Loucy (cell line): ENCODE data around the gene TXLNB.

ENCODE experiments used
- CTCF ChIP-seq: fragments of 200-600 bp; sonication (generic); conservative IDR thresholded peaks from 2 replicates; pipeline ENCODE4 v1.5.1; 2014; ENCODE audit warnings: mild to moderate bottlenecking, antibody characterized with exemption, low read length
- EZH2phosphoT487 ChIP-seq: fragments of 200-600 bp; IDR thresholded peaks from 2 replicates; pipeline ENCODE4 v1.6.1; 2018; ENCODE audit warnings: antibody characterized with exemption, mild to moderate bottlenecking, moderate library complexity, borderline replicate concordance

- no peak for TF ChIP-seq CTCF
- no peak for TF ChIP-seq EZH2phosphoT487
These were observed 2.3 kb upstream of the TXLNB start for GRCh38 chr6:139294090-139294489.
